ENCODE results near the gene TM9SF2.

DNA sequence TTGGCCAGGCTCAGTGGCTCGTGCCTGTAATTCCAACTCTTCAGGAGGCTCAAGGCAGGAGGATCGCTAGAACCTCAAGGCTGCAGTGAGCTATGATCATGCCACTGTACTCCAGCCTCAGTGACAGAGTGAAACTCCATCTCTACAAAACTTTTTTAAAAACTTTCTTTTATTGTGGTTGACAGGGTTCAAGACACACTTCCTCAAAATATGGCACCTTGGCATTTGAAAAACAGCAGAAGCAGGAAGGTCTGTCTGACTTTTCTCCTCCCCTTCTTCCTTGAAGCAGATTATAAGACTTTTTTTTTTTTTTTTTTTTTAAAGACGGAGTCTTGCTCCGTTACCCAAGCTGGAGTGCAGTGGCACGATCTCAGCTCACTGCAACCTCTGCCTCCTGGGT is 100.3 kb downstream of the TM9SF2 start:
- TF ChIP-seq, protein P1, sequence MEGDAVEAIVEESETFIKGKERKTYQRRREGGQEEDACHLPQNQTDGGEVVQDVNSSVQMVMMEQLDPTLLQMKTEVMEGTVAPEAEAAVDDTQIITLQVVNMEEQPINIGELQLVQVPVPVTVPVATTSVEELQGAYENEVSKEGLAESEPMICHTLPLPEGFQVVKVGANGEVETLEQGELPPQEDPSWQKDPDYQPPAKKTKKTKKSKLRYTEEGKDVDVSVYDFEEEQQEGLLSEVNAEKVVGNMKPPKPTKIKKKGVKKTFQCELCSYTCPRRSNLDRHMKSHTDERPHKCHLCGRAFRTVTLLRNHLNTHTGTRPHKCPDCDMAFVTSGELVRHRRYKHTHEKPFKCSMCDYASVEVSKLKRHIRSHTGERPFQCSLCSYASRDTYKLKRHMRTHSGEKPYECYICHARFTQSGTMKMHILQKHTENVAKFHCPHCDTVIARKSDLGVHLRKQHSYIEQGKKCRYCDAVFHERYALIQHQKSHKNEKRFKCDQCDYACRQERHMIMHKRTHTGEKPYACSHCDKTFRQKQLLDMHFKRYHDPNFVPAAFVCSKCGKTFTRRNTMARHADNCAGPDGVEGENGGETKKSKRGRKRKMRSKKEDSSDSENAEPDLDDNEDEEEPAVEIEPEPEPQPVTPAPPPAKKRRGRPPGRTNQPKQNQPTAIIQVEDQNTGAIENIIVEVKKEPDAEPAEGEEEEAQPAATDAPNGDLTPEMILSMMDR (IDR thresholded peaks at IDR 0.05) = no peak
- TF ChIP-seq TCF7L2 (IDR thresholded peaks at IDR 0.05; ENCODE audit: low read depth, low read length) (no peak), POLR2AphosphoS5 (IDR thresholded peaks at IDR 0.05; ENCODE audit: low read depth, low read length) (no peak), SIN3A (IDR thresholded peaks at IDR 0.05; ENCODE audit: borderline replicate concordance, insufficient read depth, low read depth, low read length) (no peak)

Measured in Panc1 (cell line).